Kidney (tissue), 14 donors: ENCODE measurements around the gene PALLD. TPM values are rescaled to one million over a fixed set of nuclear protein-coding genes. Genes with fewer than 3 reads are reported as not detected.

Source experiments
- DNase-seq, 5 donors: peaks; one replicate each; pipeline ENCODE4 v3.0.0-alpha.2; 2013 to 2020
- FAIRE-seq: peaks from 2 replicates; lab custom pipeline; 2012; peaks lifted over from hg19 to GRCh38; lab: Jason Lieb, UNC
- H3K27ac ChIP-seq, 2 donors: one replicate each; pipeline ENCODE4 v1.7.0; 2013; ENCODE audit warnings: low read depth in 2 of 2, low read length in 2 of 2, inconsistent platforms in 1 of 2
- H3K27me3 ChIP-seq: one replicate; pipeline ENCODE4 v1.7.1; 2013; ENCODE audit warnings: low read length, inconsistent platforms; ENCODE audit not compliant: control insufficient read depth, insufficient read depth
- H3K36me3 ChIP-seq, 3 donors: one replicate each; pipeline versions ENCODE4 v1.7.0 to v1.7.1; 2013; ENCODE audit warnings: low read length in 3 of 3, control low read depth in 1 of 3, inconsistent platforms in 1 of 3; ENCODE audit not compliant: insufficient read depth in 3 of 3, control insufficient read depth in 2 of 3
- H3K4me1 ChIP-seq, 3 donors: one replicate each; pipeline versions ENCODE4 v1.7.0 to v1.7.1; 2013; ENCODE audit warnings: low read length in 3 of 3, inconsistent platforms in 1 of 3, low read depth in 1 of 3; ENCODE audit not compliant: control insufficient read depth in 2 of 3, insufficient read depth in 2 of 3
- H3K4me3 ChIP-seq, 3 donors: one replicate each; pipeline versions ENCODE4 v1.7.0 to v1.8.1; 2013; ENCODE audit warnings: low read length in 3 of 3, control low read depth in 1 of 3, inconsistent platforms in 1 of 3
- H3K9ac ChIP-seq, 3 donors: one replicate each; pipeline versions ENCODE4 v1.7.0 to v1.7.1; 2013; ENCODE audit warnings: low read length in 3 of 3, control low read depth in 1 of 3, inconsistent platforms in 1 of 3
- H3K9me3 ChIP-seq, 3 donors: one replicate each; pipeline versions ENCODE4 v1.7.0 to v1.7.1; 2013; ENCODE audit warnings: low read length in 3 of 3, control low read depth in 1 of 3, inconsistent platforms in 1 of 3; ENCODE audit not compliant: control insufficient read depth in 2 of 3, insufficient read depth in 1 of 3
- CTCF ChIP-seq: IDR thresholded peaks from 3 replicates; pipeline ENCODE4 v1.5.1; 2012; ENCODE audit warnings: mild to moderate bottlenecking, moderate library complexity, borderline replicate concordance; ENCODE audit not compliant: insufficient read depth; ENCODE audit errors: extremely low read depth
- intact Hi-C: fragments of 100-400 bp; cut with DNase I; formaldehyde crosslinking; loops from one replicate; pipeline ENCODE4 v1.11.1; 2022
- polyA plus RNA-seq: library from polyadenylated mRNA; stranded (reverse); fragments of 350-450 nt; fragmentation: Illumina TruSeq; extraction: RNeasy Lipid Tissue Mini Kit (QIAGEN cat#74804); gene quantifications from one replicate; pipeline ENCODE4 v1.2.3, GENCODE V29; 2014; ENCODE audit warnings: low read depth, low replicate concordance; ENCODE audit not compliant: insufficient read depth
- total RNA-seq: library from RNA; stranded (reverse); fragmentation: NEBNext Ultra II Directional; extraction: Animal tissue kit (Norgen Biotek cat#: 25700); gene quantifications from one replicate; pipeline ENCODE4 v1.2.1, GENCODE V29; 2021
- donor health status: control.
- donor health status: control.
- donor health status: control.
- donor health status: control.
- donor health status: control.
- donor health status: DM: yes; HTN: yes; CAD: no.
- donor health status: Normal renal cell carcinoma (clear cell type).

Gene PALLD
- total and polyA plus RNA-seq, 2 donors from 2014 or later: 43.4 to 120 TPM

DNA sequence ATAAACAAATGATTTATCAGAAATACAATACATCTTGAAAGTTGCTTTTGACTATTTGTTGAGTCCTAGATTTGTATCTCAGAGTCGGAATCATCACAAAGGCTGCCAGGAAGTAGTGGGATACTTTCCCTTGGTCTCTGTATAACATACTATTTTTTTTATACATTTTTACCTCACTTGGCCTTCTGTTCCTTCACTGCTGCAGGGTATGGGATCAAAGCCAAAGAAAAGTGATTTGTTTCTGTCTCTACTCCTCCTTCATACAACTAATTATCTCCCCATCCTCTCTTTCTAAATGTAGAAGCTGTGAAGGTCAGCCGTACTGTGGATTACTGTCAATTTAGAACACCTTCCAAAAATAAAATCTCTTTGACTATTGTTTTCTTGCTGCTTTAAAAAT is 24.9 kb downstream of the PALLD start:
- DNase-seq: no peak
- no peaks in the 10 kb centered on the region for H3K36me3 ChIP-seq
- no peak overlapping the region for H3K4me3 ChIP-seq
- intact Hi-C loops: no loop called here
- FAIRE-seq: no peak
- H3K9ac ChIP-seq: no peak overlapping the region
- H3K9me3 ChIP-seq: no peaks in the 10 kb centered on the region
- no peak for TF ChIP-seq CTCF
- H3K27ac ChIP-seq: no peak overlapping the region
- no peaks in the 10 kb centered on the region for H3K4me1 ChIP-seq
- no peaks in the 10 kb centered on the region for H3K27me3 ChIP-seq

DNA sequence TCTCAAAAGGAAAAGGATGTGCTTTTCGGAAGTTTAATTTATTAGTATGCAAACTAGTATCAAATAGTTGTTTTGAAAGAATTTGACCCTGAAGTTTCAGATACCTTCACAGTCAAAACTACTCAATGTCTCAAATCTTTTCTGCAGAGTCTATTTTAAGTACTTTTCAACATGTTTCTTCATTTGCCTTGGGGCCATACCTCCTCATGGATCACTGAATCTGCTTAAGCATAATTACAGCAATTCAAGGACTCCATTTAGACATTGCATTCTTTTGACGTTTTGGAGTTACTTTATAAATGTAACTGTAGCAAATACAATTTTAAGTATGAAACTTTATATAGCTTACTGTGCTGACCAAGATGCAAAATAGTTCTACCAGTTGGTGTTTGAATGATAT is 25.5 kb downstream of the PALLD start:
- H3K27ac ChIP-seq: no peak overlapping the region
- FAIRE-seq (no peak), DNase-seq (peak in 1 of 5 donors; percentile 24)
- no peaks in the 10 kb centered on the region for H3K36me3 ChIP-seq
- no peak overlapping the region for H3K9ac ChIP-seq
- H3K4me3 ChIP-seq: no peak overlapping the region
- no peaks in the 10 kb centered on the region for H3K9me3 ChIP-seq
- no peaks in the 10 kb centered on the region for H3K27me3 ChIP-seq
- intact Hi-C loops: no loop called here
- no peaks in the 10 kb centered on the region for H3K4me1 ChIP-seq
- TF ChIP-seq CTCF: no peak

DNA sequence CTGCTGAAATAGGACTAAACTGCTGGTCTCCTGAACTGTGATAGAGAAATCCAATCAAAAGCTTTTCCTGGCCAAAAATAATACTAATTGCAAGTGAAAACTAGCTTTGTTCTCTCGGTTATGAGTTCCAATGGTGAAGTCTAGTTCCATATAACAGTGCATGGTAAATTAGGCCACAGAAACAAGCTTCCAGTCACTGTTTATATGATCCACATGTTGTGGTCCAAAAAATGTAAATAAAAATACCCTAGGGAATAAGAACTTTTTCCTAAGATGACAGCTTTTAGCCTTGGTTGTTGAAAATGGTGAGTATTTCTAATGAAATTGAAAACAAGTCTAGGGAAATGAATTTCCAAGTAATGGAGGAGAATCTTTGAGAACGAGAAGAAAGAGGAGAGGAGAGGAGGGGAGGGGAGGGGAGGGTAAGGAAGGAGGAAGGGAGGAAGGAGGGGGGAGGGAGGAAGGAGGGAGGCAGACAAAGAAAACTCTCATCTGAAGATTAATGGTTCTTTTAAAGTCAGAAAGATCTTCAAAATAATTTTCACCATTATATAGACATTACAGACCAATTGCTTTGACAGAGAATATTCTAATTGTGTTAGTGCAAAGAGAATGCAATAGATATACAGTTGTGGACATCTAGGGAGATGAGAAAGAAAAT is 26.1 kb downstream of the PALLD start:
- Histone ChIP-seq H3K36me3 (no peaks in the 10 kb centered on the region), H3K27ac (no peak overlapping the region), H3K27me3 (no peaks in the 10 kb centered on the region), H3K9ac (no peak overlapping the region), H3K4me1 (no peaks in the 10 kb centered on the region), H3K9me3 (no peaks in the 10 kb centered on the region), H3K4me3 (no peak overlapping the region)
- intact Hi-C loops: no loop called here
- no peak for TF ChIP-seq CTCF
- DNase-seq: no peak
- FAIRE-seq: no peak

- intact Hi-C loops: no loop called here
- no peaks in the 10 kb centered on the region for H3K9me3 ChIP-seq
- H3K27ac ChIP-seq: no peak overlapping the region
- DNase-seq (no peak), FAIRE-seq (no peak)
- TF ChIP-seq CTCF: no peak
- no peaks in the 10 kb centered on the region for H3K4me1 ChIP-seq
- no peaks in the 10 kb centered on the region for H3K36me3 ChIP-seq
- no peak overlapping the region for H3K9ac ChIP-seq
- no peaks in the 10 kb centered on the region for H3K27me3 ChIP-seq
- H3K4me3 ChIP-seq: no peak overlapping the region
These were observed 27.2 kb downstream of the PALLD start for GRCh38 chr4:168524006-168524405.
